Spleen (tissue), 7 donors: Measurements from ENCODE around the gene GHRH.

Experiments used
- POLR2A ChIP-seq, 3 donors: fragments of 450-650 bp; IDR thresholded peaks; one replicate each; pipeline ENCODE4 v1.5.1; 2017; ENCODE audit warnings: antibody characterized with exemption in 3 of 3, mild to moderate bottlenecking in 1 of 3
- POLR2AphosphoS5 ChIP-seq, 3 donors: sonication (generic); formaldehyde crosslinking; IDR thresholded peaks; one replicate each; pipeline ENCODE4 v1.5.1; 2017; ENCODE audit warnings: antibody characterized with exemption in 3 of 3
- TF ChIP-seq, protein P1 (sequence below), 11 experiments: fragments of 200-600 bp in 7 of 11; fragments of 450-650 bp in 4 of 11; sonication (generic) in 4 of 11; IDR thresholded peaks in 8 of 11; conservative IDR thresholded peaks in 3 of 11; 1 replicate in 7 of 11; 2 replicates in 4 of 11; pipeline versions ENCODE4 v1.4.0 to v1.8.0; 2016 to 2021; ENCODE audit warnings: antibody characterized with exemption in 11 of 11, inconsistent platforms in 4 of 11, mild to moderate bottlenecking in 1 of 11
- donor health status: DM: no; HTN: no; CAD: no; lungs with moderate emphysema.
- donor health status: DM: no; HTN: no; CAD: no.
- donor health status: DM: no; HTN: no; CAD: no.

- TF ChIP-seq POLR2A (IDR thresholded peaks at IDR 0.05) (no peak), POLR2AphosphoS5 (IDR thresholded peaks at IDR 0.05) (no peak)
- TF ChIP-seq, protein P1, sequence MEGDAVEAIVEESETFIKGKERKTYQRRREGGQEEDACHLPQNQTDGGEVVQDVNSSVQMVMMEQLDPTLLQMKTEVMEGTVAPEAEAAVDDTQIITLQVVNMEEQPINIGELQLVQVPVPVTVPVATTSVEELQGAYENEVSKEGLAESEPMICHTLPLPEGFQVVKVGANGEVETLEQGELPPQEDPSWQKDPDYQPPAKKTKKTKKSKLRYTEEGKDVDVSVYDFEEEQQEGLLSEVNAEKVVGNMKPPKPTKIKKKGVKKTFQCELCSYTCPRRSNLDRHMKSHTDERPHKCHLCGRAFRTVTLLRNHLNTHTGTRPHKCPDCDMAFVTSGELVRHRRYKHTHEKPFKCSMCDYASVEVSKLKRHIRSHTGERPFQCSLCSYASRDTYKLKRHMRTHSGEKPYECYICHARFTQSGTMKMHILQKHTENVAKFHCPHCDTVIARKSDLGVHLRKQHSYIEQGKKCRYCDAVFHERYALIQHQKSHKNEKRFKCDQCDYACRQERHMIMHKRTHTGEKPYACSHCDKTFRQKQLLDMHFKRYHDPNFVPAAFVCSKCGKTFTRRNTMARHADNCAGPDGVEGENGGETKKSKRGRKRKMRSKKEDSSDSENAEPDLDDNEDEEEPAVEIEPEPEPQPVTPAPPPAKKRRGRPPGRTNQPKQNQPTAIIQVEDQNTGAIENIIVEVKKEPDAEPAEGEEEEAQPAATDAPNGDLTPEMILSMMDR (IDR thresholded peaks at IDR 0.05 in 8 of 11, conservative IDR thresholded peaks at IDR 0.05 in 3 of 11): no peak
These were observed 42.0 kb upstream of the GHRH start for GRCh38 chr20:37303637-37304036.
